GM12872 (cell line): Measurements from ENCODE around the gene UEVLD.

Source experiments
- CTCF ChIP-seq: IDR thresholded peaks from 3 replicates; pipeline ENCODE4 v1.5.1; 2011; ENCODE audit warnings: low read depth, mild to moderate bottlenecking, low read length, moderate library complexity; ENCODE audit not compliant: insufficient read depth

Gene UEVLD

DNA sequence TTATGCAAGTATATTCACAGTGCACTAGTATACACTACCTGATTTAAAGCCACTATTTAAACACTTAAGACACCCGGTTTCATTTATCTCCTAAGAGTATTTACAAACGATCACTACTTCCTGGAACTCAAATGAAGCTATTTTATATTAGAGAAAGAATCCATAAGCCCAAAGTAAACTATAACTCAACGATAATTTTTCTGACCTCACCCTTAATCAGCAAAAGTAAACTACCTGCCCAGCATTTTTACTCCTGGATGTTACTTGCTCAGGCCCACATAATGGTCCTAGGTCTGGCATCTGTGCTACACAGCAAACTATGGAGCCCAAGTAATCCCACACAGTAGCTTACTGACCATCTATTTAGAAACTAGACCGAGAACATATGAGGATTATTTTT lies 95.2 kb downstream of the UEVLD start:
- no peak for TF ChIP-seq CTCF

- TF ChIP-seq CTCF = no peak
Measured at GRCh38 chr11:18492888-18493287, 95.6 kb downstream of the UEVLD start.

GRCh38 chr11:18491924-18492323 lies 96.6 kb downstream of the UEVLD start:
- no peak for TF ChIP-seq CTCF

DNA sequence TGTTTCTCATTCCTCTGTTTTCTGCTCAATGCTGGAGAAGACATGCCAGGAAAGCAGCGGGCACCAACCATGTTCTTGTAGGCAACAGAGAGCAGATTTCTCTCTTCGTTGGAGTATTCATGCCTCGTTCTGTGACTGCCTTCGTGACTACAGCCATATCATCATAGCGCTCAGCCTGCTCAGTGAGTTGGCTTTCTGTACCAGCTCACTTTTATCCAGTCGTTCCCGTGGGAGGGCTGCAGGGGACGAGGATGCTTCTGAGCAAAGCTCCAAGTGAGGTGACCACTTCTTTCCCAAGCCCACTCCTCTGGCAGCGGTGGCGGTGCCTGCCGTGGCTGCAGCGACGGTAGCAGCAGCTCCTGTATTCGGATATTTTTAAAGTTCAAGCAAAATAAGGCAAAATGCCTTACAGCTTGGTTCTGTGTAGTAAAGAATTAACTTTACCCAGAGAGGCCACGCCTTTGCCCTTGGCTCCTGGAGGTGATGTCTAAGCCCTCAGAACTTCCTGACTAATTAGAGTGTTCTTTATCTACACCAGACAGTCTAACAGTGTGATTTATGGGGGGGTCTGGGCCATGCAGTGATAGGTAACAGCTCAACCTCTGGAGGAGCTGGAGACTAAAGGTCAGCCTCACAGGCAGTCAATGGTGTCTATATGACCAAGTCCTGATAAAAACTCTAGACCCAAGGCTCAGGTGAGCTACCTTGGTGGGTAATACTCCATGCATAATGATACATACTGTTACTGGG lies 97.6 kb downstream of the UEVLD start:
- TF ChIP-seq CTCF = no peak

GRCh38 chr11:18490319-18490718 lies 98.2 kb downstream of the UEVLD start:
- no peak for TF ChIP-seq CTCF

- TF ChIP-seq CTCF = no peak
Measured at GRCh38 chr11:18485913-18486528, 102.5 kb downstream of the UEVLD start.
